Forelimb muscle (tissue), 1 donor: ENCODE measurements around the gene CTAG2. TPM values are rescaled to one million over a fixed set of nuclear protein-coding genes. Genes with fewer than 3 reads are reported as not detected.

Experiments used
- polyA plus RNA-seq: library from polyadenylated mRNA; unstranded; fragments of 120-200 nt; gene quantifications from one replicate; pipeline ENCODE4 v1.2.1, GENCODE V29; 2013; ENCODE audit not compliant: insufficient read length

The CTAG2 gene
- polyA plus RNA-seq, 1 donor = not detected

Other genes with a start within 250 kb of the CTAG2 start
- gene DNASE1L1, start 244.3 kb downstream of the CTAG2 start, polyA plus RNA-seq = 48.6 TPM
- gene TAFAZZIN, start 242.0 kb downstream of the CTAG2 start, polyA plus RNA-seq = 28.9 TPM
- 55.2 TPM for gene ATP6AP1, start 224.9 kb downstream of the CTAG2 start, polyA plus RNA-seq
- gene GDI1, start 216.4 kb downstream of the CTAG2 start, polyA plus RNA-seq = 82.5 TPM
- 59.3 TPM for gene FAM50A, start 209.4 kb downstream of the CTAG2 start, polyA plus RNA-seq
- 39.1 TPM for gene PLXNA3, start 195.3 kb downstream of the CTAG2 start, polyA plus RNA-seq
- gene LAGE3, start 174.3 kb downstream of the CTAG2 start, polyA plus RNA-seq = 11.3 TPM
- 23.2 TPM for gene UBL4A, start 167.0 kb downstream of the CTAG2 start, polyA plus RNA-seq
- gene SLC10A3, start 162.9 kb downstream of the CTAG2 start, polyA plus RNA-seq = 10.8 TPM
- 25.5 TPM for gene FAM3A, start 137.3 kb downstream of the CTAG2 start, polyA plus RNA-seq
- gene G6PD, start 106.7 kb downstream of the CTAG2 start, polyA plus RNA-seq = 11.1 TPM
- 12.2 TPM for gene IKBKG, start 106.0 kb downstream of the CTAG2 start, polyA plus RNA-seq
- gene CTAG1A, start 68.4 kb downstream of the CTAG2 start, polyA plus RNA-seq = not detected
- gene CTAG1B, start 34.3 kb downstream of the CTAG2 start, polyA plus RNA-seq = not detected
- 4.7 TPM for gene GAB3, start 97.5 kb upstream of the CTAG2 start, polyA plus RNA-seq
- 35.7 TPM for gene DKC1, start 109.3 kb upstream of the CTAG2 start, polyA plus RNA-seq
- 17.6 TPM for gene MPP1, start 151.9 kb upstream of the CTAG2 start, polyA plus RNA-seq
- not detected for gene SMIM9, start 181.1 kb upstream of the CTAG2 start, polyA plus RNA-seq
- gene F8A1, start 232.8 kb upstream of the CTAG2 start, polyA plus RNA-seq = 8.1 TPM